Thoracic aorta (tissue), 2 donors: ENCODE results near the gene GLB1L3. TPM values are rescaled to one million over a fixed set of nuclear protein-coding genes. Genes with fewer than 3 reads are reported as not detected.

Source experiments
- ATAC-seq: fragments of 150-250 bp; one replicate; pipeline ENCODE4 v1.8.0; 2017; ENCODE audit warnings: low read depth; ENCODE audit not compliant: insufficient number of reproducible peaks, low FRiP score
- DNase-seq: peaks from one replicate; pipeline ENCODE4 v3.0.0-alpha.2; 2020; ENCODE audit warnings: low spot score
- H3K27ac ChIP-seq, 2 donors: fragments of 200-600 bp; sonication (generic); 1 replicate in 1 of 2; 2 replicates in 1 of 2; pipeline ENCODE4 v1.5.1; 2016; ENCODE audit warnings: mild to moderate bottlenecking in 2 of 2, moderate library complexity in 2 of 2
- H3K27me3 ChIP-seq: fragments of 200-600 bp; sonication (generic); replicated peaks from 2 replicates; pipeline ENCODE4 v1.6.0; 2016; ENCODE audit warnings: mild to moderate bottlenecking; ENCODE audit not compliant: insufficient read depth
- H3K36me3 ChIP-seq: fragments of 200-600 bp; sonication (generic); one replicate; pipeline ENCODE4 v1.5.1; 2016
- H3K4me1 ChIP-seq, 2 donors: fragments of 200-600 bp; sonication (generic); 1 replicate in 1 of 2; 2 replicates in 1 of 2; pipeline versions ENCODE4 v1.5.1 to v1.6.0; 2016; ENCODE audit warnings: low read depth in 2 of 2, mild to moderate bottlenecking in 1 of 2; ENCODE audit not compliant: control insufficient read depth in 1 of 2
- H3K4me3 ChIP-seq: fragments of 200-600 bp; sonication (generic); 2 replicates; pipeline ENCODE4 v1.5.1; 2016; ENCODE audit warnings: mild to moderate bottlenecking
- H3K9me3 ChIP-seq: fragments of 200-600 bp; sonication (generic); 2 replicates; pipeline ENCODE4 v1.5.1; 2016
- CTCF ChIP-seq: fragments of 200-600 bp; sonication (generic); IDR thresholded peaks from one replicate; pipeline ENCODE4 v1.5.1; 2019; ENCODE audit warnings: antibody characterized with exemption
- total RNA-seq, 2 donors: library from RNA; depleted of rRNA; stranded (reverse); fragments of >200 nt; gene quantifications; one replicate each; pipeline versions ENCODE4 v1.1.0 to v1.2.3, GENCODE V29; 2016

The GLB1L3 gene
- total RNA-seq, 2 donors from 2014 or later, result not detected

- ATAC-seq (no peak), DNase-seq (no peak)
- Histone ChIP-seq H3K4me1 (peaks cover 4 to 17% of the 10 kb centered on the region in 2 donors), H3K27me3 (no peaks in the 10 kb centered on the region), H3K36me3 (no peaks in the 10 kb centered on the region), H3K4me3 (no peak overlapping the region), H3K9me3 (no peaks in the 10 kb centered on the region), H3K27ac (no peak overlapping the region)
- no peak for TF ChIP-seq CTCF
Measured at GRCh38 chr11:134332782-134333181, 56.6 kb downstream of the GLB1L3 start.

GRCh38 chr11:134333312-134333711 is 57.1 kb downstream of the GLB1L3 start:
- no peaks in the 10 kb centered on the region for H3K27me3 ChIP-seq
- DNase-seq (no peak), ATAC-seq (no peak)
- H3K4me1 ChIP-seq, result peaks cover 4 to 17% of the 10 kb centered on the region in 2 donors
- no peak for TF ChIP-seq CTCF
- no peaks in the 10 kb centered on the region for H3K36me3 ChIP-seq
- no peaks in the 10 kb centered on the region for H3K9me3 ChIP-seq
- no peak overlapping the region for H3K27ac ChIP-seq
- no peak overlapping the region for H3K4me3 ChIP-seq

DNA sequence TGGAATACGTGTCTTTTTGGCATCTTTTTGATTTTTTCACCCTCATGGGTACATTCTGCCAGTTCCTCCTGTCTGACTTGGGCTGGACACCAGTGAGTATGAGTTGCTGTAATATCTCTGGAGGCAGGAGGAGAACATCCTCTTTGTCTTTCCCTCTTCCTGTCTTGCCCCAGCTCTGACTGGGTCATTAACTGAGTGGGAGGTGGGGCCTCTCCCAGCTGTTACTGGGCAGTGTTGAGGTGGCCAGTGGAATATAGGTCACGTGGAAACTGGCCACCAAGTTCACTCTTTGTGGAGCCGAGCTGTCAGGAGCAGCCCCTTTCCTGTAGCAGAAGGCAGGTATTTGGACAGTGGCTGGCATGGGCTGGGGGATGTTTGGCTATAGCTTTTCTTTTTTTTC is 57.8 kb downstream of the GLB1L3 start:
- H3K27ac ChIP-seq, result no peak overlapping the region
- no peaks in the 10 kb centered on the region for H3K27me3 ChIP-seq
- no peak for DNase-seq
- TF ChIP-seq CTCF, result no peak
- H3K9me3 ChIP-seq, result no peaks in the 10 kb centered on the region
- H3K4me1 ChIP-seq, result peaks cover 4 to 17% of the 10 kb centered on the region in 2 donors
- H3K4me3 ChIP-seq, result no peak overlapping the region
- ATAC-seq, result no peak
- H3K36me3 ChIP-seq, result no peaks in the 10 kb centered on the region

GRCh38 chr11:134334796-134335571 is 58.8 kb downstream of the GLB1L3 start:
- no peaks in the 10 kb centered on the region for H3K27me3 ChIP-seq
- H3K27ac ChIP-seq, result no peak overlapping the region
- ATAC-seq (no peak), DNase-seq (no peak)
- H3K9me3 ChIP-seq, result no peaks in the 10 kb centered on the region
- no peak overlapping the region for H3K4me3 ChIP-seq
- peaks cover 4 to 17% of the 10 kb centered on the region in 2 donors for H3K4me1 ChIP-seq
- no peak for TF ChIP-seq CTCF
- no peaks in the 10 kb centered on the region for H3K36me3 ChIP-seq

DNA sequence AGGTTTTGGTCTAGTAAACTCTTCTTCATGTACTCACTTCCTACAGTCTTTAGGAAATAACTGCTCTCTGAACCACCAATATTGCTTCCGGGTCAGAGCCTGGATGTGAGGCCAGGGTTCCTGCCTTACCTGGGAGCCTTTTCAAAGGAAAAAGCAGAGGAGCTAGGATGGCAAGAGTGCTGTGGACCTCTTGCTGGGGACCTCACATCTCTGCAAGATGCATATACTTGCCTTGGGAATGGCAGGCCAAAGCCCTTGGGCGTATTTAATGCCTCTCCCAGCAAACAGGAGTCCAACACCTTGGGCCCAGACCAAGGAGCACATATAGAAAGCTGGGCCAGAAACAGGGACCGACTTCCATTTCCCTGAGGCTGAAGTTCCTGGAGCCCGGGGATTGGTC is 60.9 kb downstream of the GLB1L3 start:
- TF ChIP-seq CTCF, result no peak
- Histone ChIP-seq H3K9me3 (no peaks in the 10 kb centered on the region), H3K4me3 (no peak overlapping the region), H3K4me1 (peaks cover 3 to 8% of the 10 kb centered on the region in 2 donors), H3K36me3 (no peaks in the 10 kb centered on the region), H3K27me3 (no peaks in the 10 kb centered on the region), H3K27ac (no peak overlapping the region)
- ATAC-seq (no peak), DNase-seq (no peak)
